WERI-Rb-1 (cell line): Measurements from ENCODE around the gene GLT8D1.

Experiments
- DNase-seq: peaks from one replicate; pipeline ENCODE4 v3.0.0-alpha.2; 2020
- H3K27ac ChIP-seq: fragments of 250-450 bp; sonication (Bioruptor Pico); 2 replicates; pipeline ENCODE4 v1.5.1; 2020; ENCODE audit warnings: mild to moderate bottlenecking, moderate library complexity
- H3K27me3 ChIP-seq: fragments of 250-450 bp; sonication (Bioruptor Pico); 2 replicates; pipeline ENCODE4 v1.5.1; 2021; ENCODE audit warnings: mild to moderate bottlenecking, low read depth, moderate library complexity; ENCODE audit not compliant: insufficient read depth, severe bottlenecking
- H3K36me3 ChIP-seq: fragments of 250-450 bp; sonication (Bioruptor Pico); 2 replicates; pipeline ENCODE4 v1.5.1; 2020; ENCODE audit warnings: mild to moderate bottlenecking, moderate library complexity
- H3K4me3 ChIP-seq: 2 replicates; pipeline ENCODE4 v1.5.1; 2011; ENCODE audit warnings: low read depth, mild to moderate bottlenecking, control low read depth, low read length
- H3K9me3 ChIP-seq: fragments of 250-450 bp; sonication (Bioruptor Pico); 2 replicates; pipeline ENCODE4 v1.5.1; 2021; ENCODE audit warnings: mild to moderate bottlenecking, moderate library complexity; ENCODE audit not compliant: severe bottlenecking
- TF ChIP-seq, protein P1 (sequence below): IDR thresholded peaks from 2 replicates; pipeline ENCODE4 v1.5.1; 2011; ENCODE audit warnings: low read depth, mild to moderate bottlenecking, control low read depth, inconsistent platforms, low read length

Gene GLT8D1

DNA sequence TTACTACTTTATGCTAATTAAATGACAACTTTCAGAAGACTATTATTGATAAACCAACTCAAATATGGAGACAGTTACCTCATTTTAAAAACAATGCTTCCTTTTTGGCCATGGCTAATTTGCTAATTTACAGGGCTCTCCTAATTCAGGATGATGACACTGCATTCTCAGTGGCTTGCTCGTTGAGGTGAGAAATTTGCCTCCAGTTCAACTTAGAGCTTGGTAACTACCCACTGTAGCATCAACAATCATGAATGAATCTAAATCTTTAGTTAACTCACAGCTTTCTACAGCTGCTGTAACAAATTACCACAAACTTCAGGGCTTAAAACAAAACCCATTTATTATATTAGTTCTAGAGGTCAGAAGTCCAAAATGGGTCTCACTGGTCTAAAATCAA, 33.9 kb downstream of the GLT8D1 start:
- no peak overlapping the region for H3K27ac ChIP-seq
- DNase-seq: no peak
- no peak overlapping the region for H3K4me3 ChIP-seq
- no peaks in the 10 kb centered on the region for H3K9me3 ChIP-seq
- TF ChIP-seq, protein P1, sequence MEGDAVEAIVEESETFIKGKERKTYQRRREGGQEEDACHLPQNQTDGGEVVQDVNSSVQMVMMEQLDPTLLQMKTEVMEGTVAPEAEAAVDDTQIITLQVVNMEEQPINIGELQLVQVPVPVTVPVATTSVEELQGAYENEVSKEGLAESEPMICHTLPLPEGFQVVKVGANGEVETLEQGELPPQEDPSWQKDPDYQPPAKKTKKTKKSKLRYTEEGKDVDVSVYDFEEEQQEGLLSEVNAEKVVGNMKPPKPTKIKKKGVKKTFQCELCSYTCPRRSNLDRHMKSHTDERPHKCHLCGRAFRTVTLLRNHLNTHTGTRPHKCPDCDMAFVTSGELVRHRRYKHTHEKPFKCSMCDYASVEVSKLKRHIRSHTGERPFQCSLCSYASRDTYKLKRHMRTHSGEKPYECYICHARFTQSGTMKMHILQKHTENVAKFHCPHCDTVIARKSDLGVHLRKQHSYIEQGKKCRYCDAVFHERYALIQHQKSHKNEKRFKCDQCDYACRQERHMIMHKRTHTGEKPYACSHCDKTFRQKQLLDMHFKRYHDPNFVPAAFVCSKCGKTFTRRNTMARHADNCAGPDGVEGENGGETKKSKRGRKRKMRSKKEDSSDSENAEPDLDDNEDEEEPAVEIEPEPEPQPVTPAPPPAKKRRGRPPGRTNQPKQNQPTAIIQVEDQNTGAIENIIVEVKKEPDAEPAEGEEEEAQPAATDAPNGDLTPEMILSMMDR: no peak
- H3K36me3 ChIP-seq: peaks cover 76% of the 10 kb centered on the region
- H3K27me3 ChIP-seq: no peaks in the 10 kb centered on the region

DNA sequence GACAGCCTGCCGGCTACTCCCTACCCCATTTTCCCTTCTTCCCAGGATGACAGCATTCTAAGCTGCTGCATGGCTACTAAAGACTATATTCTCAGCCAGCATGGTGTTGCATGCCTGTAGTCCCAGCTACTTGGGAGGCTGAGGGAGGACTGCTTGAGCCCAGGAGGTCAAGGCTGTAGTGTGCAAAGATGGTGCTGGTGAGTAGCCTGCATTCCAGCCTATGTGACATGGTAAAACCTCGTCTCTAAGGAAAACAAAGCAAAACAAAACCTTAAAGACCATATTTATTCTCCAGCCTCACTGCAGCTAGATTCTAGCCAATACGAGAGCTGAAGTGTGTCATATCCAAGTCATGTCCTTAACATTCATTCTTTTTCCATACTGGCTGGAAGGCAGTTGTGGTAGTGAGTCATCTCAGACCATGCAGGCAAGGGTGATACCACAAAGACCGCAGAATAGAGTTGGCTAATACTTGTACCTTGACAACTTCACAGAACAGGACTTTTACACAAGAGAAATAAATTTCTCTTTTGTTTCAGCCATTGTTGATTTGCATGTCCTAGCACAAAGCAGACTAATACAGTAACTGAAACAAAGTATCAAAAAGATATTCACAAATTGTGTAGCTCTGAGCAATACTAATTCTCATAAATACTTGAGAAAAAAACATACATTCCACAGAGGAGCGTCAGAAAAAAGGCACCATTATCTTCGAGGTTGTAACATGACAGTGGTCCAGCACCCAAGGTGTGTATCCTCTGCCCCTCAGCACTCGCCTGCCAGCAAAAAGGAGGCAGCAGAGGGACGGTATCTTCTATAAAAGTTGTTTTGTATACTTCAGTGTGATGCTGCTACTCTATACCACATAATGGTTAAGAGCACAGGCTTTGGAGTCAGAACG, 34.7 kb downstream of the GLT8D1 start:
- no peak for DNase-seq
- Histone ChIP-seq H3K9me3 (no peaks in the 10 kb centered on the region), H3K36me3 (peaks cover 75% of the 10 kb centered on the region), H3K27me3 (no peaks in the 10 kb centered on the region), H3K4me3 (no peak overlapping the region), H3K27ac (no peak overlapping the region)
- TF ChIP-seq, protein P1: no peak

DNA sequence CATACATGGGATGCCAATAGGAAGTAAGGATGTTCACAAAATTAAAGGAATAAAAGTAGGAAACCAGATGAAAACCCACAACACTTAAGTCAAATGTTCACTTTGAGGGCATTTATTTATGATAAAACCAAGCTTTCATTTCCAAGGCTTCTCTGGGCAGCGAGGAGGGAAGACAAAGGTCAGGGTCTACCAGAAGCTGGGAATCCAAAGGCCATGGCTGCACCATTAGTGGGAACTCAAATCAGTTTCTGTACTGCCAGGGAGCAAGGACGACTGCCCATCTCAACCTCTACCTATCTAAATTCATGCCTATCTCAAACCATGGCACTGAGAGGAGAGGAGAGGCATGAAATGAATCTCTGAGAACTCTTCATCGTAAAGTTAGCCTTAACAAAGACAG, 42.5 kb downstream of the GLT8D1 start:
- Histone ChIP-seq H3K27ac (no peak overlapping the region), H3K36me3 (peaks cover 68% of the 10 kb centered on the region), H3K4me3 (no peak overlapping the region), H3K27me3 (no peaks in the 10 kb centered on the region), H3K9me3 (no peaks in the 10 kb centered on the region)
- DNase-seq: no peak
- TF ChIP-seq, protein P1: no peak

DNA sequence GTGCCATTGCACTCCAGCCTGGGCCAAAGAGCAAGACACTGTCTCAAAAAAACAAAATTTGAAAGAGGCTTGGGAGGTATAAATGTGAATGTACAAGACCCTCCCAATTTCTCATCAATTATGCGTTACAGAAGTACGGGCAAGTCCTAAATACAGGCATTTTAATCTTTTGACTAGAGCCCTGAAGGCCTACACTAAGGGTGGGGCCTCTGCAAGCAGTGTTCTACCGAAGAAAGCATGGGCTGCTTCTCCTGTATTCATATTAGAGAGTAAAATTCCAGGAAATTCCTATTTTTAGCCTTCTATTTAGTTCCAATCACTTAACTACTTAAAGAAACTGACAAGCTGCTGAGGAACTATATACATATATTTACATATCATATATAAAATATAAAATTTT, 45.5 kb downstream of the GLT8D1 start:
- DNase-seq: no peak
- H3K27ac ChIP-seq: no peak overlapping the region
- no peaks in the 10 kb centered on the region for H3K27me3 ChIP-seq
- peaks cover 82% of the 10 kb centered on the region for H3K36me3 ChIP-seq
- no peaks in the 10 kb centered on the region for H3K9me3 ChIP-seq
- H3K4me3 ChIP-seq: no peak overlapping the region
- TF ChIP-seq, protein P1: no peak

DNA sequence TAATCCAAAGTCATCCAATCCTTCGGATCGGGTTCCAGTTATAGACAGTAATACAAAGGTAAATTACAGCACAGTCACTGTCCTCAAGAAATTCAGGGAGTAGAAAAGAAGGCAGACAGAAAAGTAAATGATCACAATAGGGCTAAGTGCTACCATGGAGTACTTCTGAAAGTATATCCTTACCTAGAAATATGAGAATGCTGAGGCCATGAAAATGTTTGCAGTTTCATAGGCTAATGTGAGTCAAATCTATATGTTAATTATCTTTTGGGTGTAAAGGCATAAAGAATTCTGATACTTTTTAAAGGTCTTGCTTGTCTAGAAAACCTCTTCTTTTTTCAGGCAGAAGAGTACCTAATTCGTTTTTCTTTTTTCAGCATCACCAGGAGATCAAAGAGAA, 49.7 kb downstream of the GLT8D1 start:
- Histone ChIP-seq H3K36me3 (peaks cover 93% of the 10 kb centered on the region), H3K27ac (no peak overlapping the region), H3K9me3 (no peaks in the 10 kb centered on the region), H3K27me3 (no peaks in the 10 kb centered on the region), H3K4me3 (no peak overlapping the region)
- no peak for DNase-seq
- TF ChIP-seq, protein P1: no peak

DNA sequence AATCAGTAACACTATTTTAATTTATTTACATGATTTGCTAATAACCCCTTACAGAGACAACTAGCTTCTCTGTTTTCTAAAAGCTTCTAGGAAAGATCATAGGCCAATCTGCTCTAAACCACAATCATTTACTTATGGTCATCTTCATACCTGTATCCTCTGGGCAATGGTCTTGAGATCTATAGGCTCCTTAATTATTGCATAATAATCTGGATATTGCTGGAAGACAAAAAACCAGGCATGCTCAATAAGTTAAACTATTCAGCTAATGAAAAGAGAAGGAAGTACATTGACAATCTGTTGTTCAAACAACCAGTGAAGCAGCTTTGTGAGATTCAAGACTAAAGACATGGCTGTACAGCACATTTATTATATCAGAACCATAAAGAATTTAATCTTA, 54.0 kb downstream of the GLT8D1 start:
- TF ChIP-seq, protein P1: no peak
- H3K9me3 ChIP-seq: no peaks in the 10 kb centered on the region
- H3K36me3 ChIP-seq: peaks cover 93% of the 10 kb centered on the region
- DNase-seq: no peak
- H3K27me3 ChIP-seq: no peaks in the 10 kb centered on the region
- H3K4me3 ChIP-seq: no peak overlapping the region
- H3K27ac ChIP-seq: no peak overlapping the region
